GM12878 (cell line): ENCODE measurements around the gene HERPUD2. TPM values are rescaled to one million over a fixed set of nuclear protein-coding genes. Genes with fewer than 3 reads are reported as not detected.

Source experiments
- ATAC-seq: fragments of 200-7000 bp; cut with Tn5 transposase; 3 replicates; pipeline ENCODE4 v1.9.1; 2020; ENCODE audit warnings: mild to moderate bottlenecking, moderate library complexity
- BruUV-seq: library from RNA; stranded (reverse); fragments of 400-500 nt; replicated peaks from 2 replicates; lab custom pipeline; 2021; lab: Mats Ljungman, UMichigan
- CTCF ChIA-PET: fragments of 300-600 bp; sonication (Branson Sonifier 250); formaldehyde crosslinking; extraction: SDS; loops from one replicate; lab custom pipeline; 2021; ENCODE audit warnings: inconsistent platforms; lab: Yijun Ruan, JAX
- POLR2A ChIA-PET: fragments of 350-600 bp; formaldehyde crosslinking; extraction: SDS; loops from one replicate; lab custom pipeline; 2021; ENCODE audit warnings: inconsistent platforms; lab: Charles Lee
- RAD21 ChIA-PET: fragments of 300-600 bp; sonication (Branson Sonifier 250); formaldehyde crosslinking; loops from one replicate; lab custom pipeline; 2023; ENCODE audit warnings: antibody characterized with exemption; ENCODE audit not compliant: unreplicated experiment; lab: Charles Lee
- SMC1A ChIA-PET: fragments of 300-600 bp; sonication (Branson Sonifier 250); formaldehyde crosslinking; loops from one replicate; lab custom pipeline; 2023; ENCODE audit not compliant: unreplicated experiment, uncharacterized antibody; lab: Charles Lee
- DNase-seq: peaks from one replicate; pipeline ENCODE4 v3.0.0-alpha.2; 2011; ENCODE audit warnings: low read depth, low spot score
- FAIRE-seq: peaks from 3 replicates; lab custom pipeline; 2011; peaks lifted over from hg19 to GRCh38; lab: Jason Lieb, UNC
- H2AFZ ChIP-seq: 2 replicates; pipeline ENCODE4 v1.6.0; 2011; ENCODE audit warnings: low read depth, low read length, control low read depth; ENCODE audit not compliant: control insufficient read depth
- H3K27ac ChIP-seq: 2 replicates; pipeline ENCODE4 v1.5.1; 2011; ENCODE audit warnings: control low read depth; ENCODE audit not compliant: control insufficient read depth, insufficient read depth
- H3K27me3 ChIP-seq, 2 experiments: replicated peaks in 1 of 2; 2 replicates each; pipeline versions ENCODE4 v1.6.0 to v1.6.1; 2011; ENCODE audit warnings: low read length in 1 of 2; ENCODE audit not compliant: control insufficient read depth in 2 of 2, insufficient read depth in 2 of 2
- H3K36me3 ChIP-seq, 2 experiments: 2 replicates each; pipeline ENCODE4 v1.5.1; 2011; ENCODE audit warnings: low read length in 1 of 2; ENCODE audit not compliant: control insufficient read depth in 2 of 2, insufficient read depth in 2 of 2
- H3K4me1 ChIP-seq: 2 replicates; pipeline ENCODE4 v1.6.1; 2011; ENCODE audit warnings: mild to moderate bottlenecking, low read length, moderate library complexity, mixed read lengths; ENCODE audit not compliant: control insufficient read depth, insufficient read depth
- H3K4me2 ChIP-seq: 2 replicates; pipeline ENCODE4 v1.6.0; 2011; ENCODE audit warnings: control low read depth; ENCODE audit not compliant: control insufficient read depth, insufficient read depth
- H3K4me3 ChIP-seq: fragments of 200-600 bp; sonication (generic); 2 replicates; pipeline ENCODE4 v1.5.1; 2016
- H3K79me2 ChIP-seq: 2 replicates; pipeline ENCODE4 v1.6.0; 2011; ENCODE audit warnings: low read length; ENCODE audit not compliant: control insufficient read depth, insufficient read depth
- H3K9ac ChIP-seq: 2 replicates; pipeline ENCODE4 v1.8.0; 2011; ENCODE audit warnings: low read length, control low read depth, mixed read lengths; ENCODE audit not compliant: control insufficient read depth, insufficient read depth
- H3K9me3 ChIP-seq: replicated peaks from 3 replicates; pipeline ENCODE4 v1.5.1; 2011; ENCODE audit warnings: mild to moderate bottlenecking, low read length; ENCODE audit not compliant: control insufficient read depth, insufficient read depth
- H4K20me1 ChIP-seq: 2 replicates; pipeline ENCODE4 v1.6.0; 2011; ENCODE audit not compliant: control insufficient read depth, insufficient read depth
- CREB1 ChIP-seq: IDR thresholded peaks from 2 replicates; pipeline ENCODE4 v1.6.1; 2012; ENCODE audit warnings: low read depth, mild to moderate bottlenecking, inconsistent platforms
- ETV6 ChIP-seq, 2 experiments: fragments of 450-650 bp in 1 of 2; IDR thresholded peaks in 1 of 2; conservative IDR thresholded peaks in 1 of 2; 2 replicates each; pipeline ENCODE4 v1.6.1; 2014; ENCODE audit warnings: antibody characterized with exemption in 1 of 2, borderline replicate concordance in 1 of 2, low read depth in 1 of 2, mild to moderate bottlenecking in 1 of 2, moderate library complexity in 1 of 2
- RAD51 ChIP-seq: fragments of 450-650 bp; IDR thresholded peaks from 2 replicates; pipeline ENCODE4 v1.6.1; 2016; ENCODE audit warnings: moderate library complexity, mild to moderate bottlenecking, inconsistent platforms
- SIN3A ChIP-seq: IDR thresholded peaks from 2 replicates; pipeline ENCODE4 v1.6.1; 2012; ENCODE audit warnings: low read depth, low read length, improper control_type of control experiment
- YY1 ChIP-seq: IDR thresholded peaks from 2 replicates; pipeline ENCODE4 v1.6.1; 2011; ENCODE audit warnings: low read depth, mild to moderate bottlenecking, low read length
- WGBS: methylation state at CpG from one replicate; pipeline ENCODE4 v1.1.6; 2016; ENCODE audit warnings: low lambda C conversion rate; ENCODE audit not compliant: insufficient replicate concordance, insufficient coverage; ENCODE audit errors: missing lambda C conversion rate; 5-methylcytosine and 5-hydroxymethylcytosine counted together
- in situ Hi-C: fragments of 300-500 bp; cut with MboI; formaldehyde crosslinking; loops from 9 replicates; pipeline ENCODE4 v1.14.3; 2018; ENCODE audit warnings: mixed read lengths
- intact Hi-C: fragments of 100-400 bp; cut with micrococcal nuclease; formaldehyde crosslinking; loops from one replicate; pipeline ENCODE4 v1.14.2; 2022; ENCODE audit not compliant: unreplicated experiment
- polyA plus RNA-seq, 11 experiments: library from polyadenylated mRNA; depleted of rRNA in 4 of 11; unstranded in 6 of 11; stranded (reverse) in 5 of 11; fragments of >200 nt; fragmentation: Nextera tagmentation in 4 of 11; fragmentation: Illumina TruSeq in 1 of 11; extraction: Ambion mirVana in 4 of 11; extraction: Trizol in 1 of 11; gene quantifications; 1 replicate in 1 of 11; 2 replicates in 10 of 11; pipeline versions ENCODE4 v1.2.1 to v1.2.3, GENCODE V29; 2011 to 2016; ENCODE audit warnings: inconsistent platforms in 2 of 11, missing spikeins in 2 of 11, low read depth in 1 of 11
- total RNA-seq, 4 experiments: library from RNA; depleted of rRNA in 3 of 4; stranded (reverse); fragments of >200 nt in 3 of 4; fragmentation: Illumina TruSeq in 1 of 4; extraction: Trizol in 1 of 4; gene quantifications; 2 replicates each; pipeline versions ENCODE4 v1.2.1 to v1.2.3, GENCODE V29; 2013 to 2021

The HERPUD2 gene
- total and polyA plus RNA-seq, 10 of the 15 experiments (the other 5 are each of a cell fraction or from before 2014, with no cell fraction given) = 4.7 to 69.6 (median 13.9) TPM

DNA sequence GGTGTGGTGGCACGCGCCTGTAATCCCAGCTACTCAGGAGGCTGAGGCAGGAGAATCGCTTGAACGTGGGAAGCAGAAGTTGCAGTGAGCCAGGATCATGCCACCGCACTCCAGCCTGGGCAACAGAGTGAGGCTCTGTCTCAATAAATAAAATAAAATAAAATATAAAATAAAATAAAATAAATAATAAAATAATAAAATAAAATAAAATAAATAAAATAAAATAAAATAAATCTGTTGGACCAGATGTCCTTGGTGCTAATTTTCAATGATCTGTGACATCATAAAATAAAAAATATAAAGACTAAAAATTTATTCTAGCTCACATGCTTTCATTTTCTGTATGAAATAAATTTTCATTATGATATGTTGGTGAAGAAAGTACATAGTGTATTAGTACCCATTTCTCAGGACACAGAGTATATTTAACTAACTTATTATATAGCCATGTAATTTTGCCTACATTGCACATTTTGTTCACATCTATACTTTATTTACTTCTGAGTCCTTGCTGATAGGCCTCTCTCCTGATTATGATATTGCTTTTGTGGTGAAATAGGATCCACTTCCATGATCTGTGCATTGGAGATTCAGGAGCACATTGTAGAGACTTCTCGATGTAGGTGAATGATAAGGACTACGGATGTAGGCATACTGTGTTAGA lies 17.8 kb upstream of the HERPUD2 start:
- Histone ChIP-seq H3K4me3 (no peak overlapping the region), H4K20me1 (no peaks in the 10 kb centered on the region), H3K79me2 (no peaks in the 10 kb centered on the region), H2AFZ (no peak overlapping the region), H3K36me3 (no peaks in the 10 kb centered on the region), H3K4me2 (no peak overlapping the region), H3K9ac (no peak overlapping the region), H3K9me3 (no peaks in the 10 kb centered on the region), H3K27ac (no peak overlapping the region), H3K4me1 (peaks cover 13% of the 10 kb centered on the region), H3K27me3 (no peaks in the 10 kb centered on the region)
- FAIRE-seq = no peak
- no TSS peak for BruUV-seq
- 99% methylated on average over 7 of the region's 7 CpGs for WGBS
- in situ Hi-C loops (loop anchor here (5.0 kb wide), 1 partner anchor 195 kb away; no protein-coding TSS in a partner anchor), intact Hi-C loops (no loop called here)
- DNase-seq = no peak
- RAD21 ChIA-PET = interaction anchor here (1.0 to 7.3 kb wide), 6 partner anchors 11 to 194 kb away, joined by 3 to 96 read pairs (median 4); partner anchors contain the start of gene SEPTIN7
- TF ChIP-seq ETV6 (conservative IDR thresholded peaks at IDR 0.05 in 1 of 2, IDR thresholded peaks at IDR 0.05 in 1 of 2; ENCODE audit: borderline replicate concordance in 1 of 2, low read depth in 1 of 2) (no peak), RAD51 (no peak), CREB1 (no peak), YY1 (no peak), SIN3A (no peak)
- SMC1A ChIA-PET = interaction anchor here (0.6 to 16.1 kb wide), 7 partner anchors 14 to 215 kb away, joined by 3 to 337 read pairs (median 76); partner anchors contain the start of genes HERPUD2 and SEPTIN7
- ATAC-seq = no peak
- CTCF ChIA-PET = interaction anchor here (0.6 to 12.1 kb wide), 15 partner anchors 8 to 198 kb away, joined by 3 to 211 read pairs (median 4); no protein-coding TSS in a partner anchor
- POLR2A ChIA-PET = interaction anchor here (1.0 to 6.8 kb wide), 4 partner anchors 10 to 22 kb away, joined by 4 to 53 read pairs (median 6); no protein-coding TSS in a partner anchor
